HEK293 (cell line): Measurements from ENCODE around the gene RASSF9.

Experiments
- CTCF ChIA-PET: fragments of 350-600 bp; formaldehyde crosslinking; extraction: SDS; loops from one replicate; lab custom pipeline; 2021; ENCODE audit warnings: antibody characterized with exemption; lab: Yijun Ruan, JAX
- POLR2A ChIA-PET: fragments of 300-600 bp; formaldehyde crosslinking; extraction: SDS; loops from one replicate; lab custom pipeline; 2020; ENCODE audit warnings: antibody characterized with exemption, inconsistent platforms; lab: Yijun Ruan, JAX
- H3K27ac ChIP-seq: fragments of 200-500 bp; sonication (Bioruptor generic); 2 replicates; pipeline ENCODE4 v1.5.1; 2014; ENCODE audit warnings: low read depth, low read length, control low read depth, inconsistent platforms; ENCODE audit errors: extremely low read depth
- H3K36me3 ChIP-seq, 2 experiments: fragments of 200-500 bp in 1 of 2; sonication (Bioruptor generic) in 1 of 2; 1 replicate in 1 of 2; 2 replicates in 1 of 2; pipeline ENCODE4 v1.5.1; 2014 to 2017; ENCODE audit warnings: inconsistent platforms in 2 of 2, low read length in 2 of 2; ENCODE audit not compliant: control insufficient read depth in 2 of 2, insufficient read depth in 1 of 2
- H3K4me1 ChIP-seq: fragments of 200-500 bp; sonication (Bioruptor generic); 2 replicates; pipeline ENCODE4 v1.5.1; 2014; ENCODE audit warnings: mild to moderate bottlenecking, low read length, inconsistent platforms; ENCODE audit not compliant: control insufficient read depth, insufficient read depth
- H3K4me3 ChIP-seq: 2 replicates; pipeline ENCODE4 v1.5.1; 2011; ENCODE audit warnings: low read depth, mild to moderate bottlenecking, control low read depth, low read length, moderate library complexity
- H3K9me3 ChIP-seq: fragments of 200-500 bp; sonication (Bioruptor generic); 2 replicates; pipeline ENCODE4 v1.5.1; 2014; ENCODE audit warnings: low read depth, low read length, inconsistent platforms; ENCODE audit not compliant: control insufficient read depth, insufficient read depth
- GFI1B ChIP-seq: fragments of 450-650 bp; formaldehyde crosslinking; IDR thresholded peaks from 2 replicates; pipeline ENCODE4 v1.5.1; 2016; ENCODE audit warnings: missing biosample characterization, missing genetic modification characterization
- HOXA7 ChIP-seq: sonication (generic); formaldehyde crosslinking; IDR thresholded peaks from 2 replicates; pipeline ENCODE4 v1.8.1; 2022; ENCODE audit warnings: missing genetic modification reagents, borderline replicate concordance
- INSM2 ChIP-seq: fragments of 450-650 bp; formaldehyde crosslinking; IDR thresholded peaks from 2 replicates; pipeline ENCODE4 v1.5.1; 2016; ENCODE audit warnings: missing biosample characterization, missing genetic modification characterization
- PRDM1 ChIP-seq: fragments of 450-650 bp; formaldehyde crosslinking; IDR thresholded peaks from 2 replicates; pipeline ENCODE4; 2016; ENCODE audit warnings: missing biosample characterization, missing genetic modification characterization
- SCRT1 ChIP-seq: fragments of 450-650 bp; formaldehyde crosslinking; IDR thresholded peaks from 2 replicates; pipeline ENCODE4 v1.5.1; 2016; ENCODE audit warnings: missing biosample characterization, missing genetic modification characterization, borderline replicate concordance
- SCRT2 ChIP-seq: fragments of 450-650 bp; formaldehyde crosslinking; IDR thresholded peaks from 2 replicates; pipeline ENCODE4 v1.5.1; 2016; ENCODE audit warnings: missing biosample characterization, missing genetic modification characterization
- SP3 ChIP-seq: fragments of 450-650 bp; formaldehyde crosslinking; IDR thresholded peaks from 2 replicates; pipeline ENCODE4 v1.5.1; 2016; ENCODE audit warnings: missing biosample characterization, missing genetic modification characterization
- SP7 ChIP-seq: fragments of 450-650 bp; formaldehyde crosslinking; IDR thresholded peaks from 2 replicates; pipeline ENCODE4 v1.5.1; 2016; ENCODE audit warnings: missing biosample characterization, missing genetic modification characterization
- YY2 ChIP-seq: fragments of 450-650 bp; formaldehyde crosslinking; IDR thresholded peaks from 2 replicates; pipeline ENCODE4 v1.5.1; 2016; ENCODE audit warnings: missing biosample characterization, missing genetic modification characterization
- ZBTB26 ChIP-seq: fragments of 450-650 bp; formaldehyde crosslinking; optimal IDR thresholded peaks from 2 replicates; pipeline ENCODE3; 2016; ENCODE audit warnings: missing biosample characterization, mild to moderate bottlenecking, missing genetic modification characterization
- ZBTB7A ChIP-seq: fragments of 450-650 bp; formaldehyde crosslinking; IDR thresholded peaks from 2 replicates; pipeline ENCODE4 v1.5.1; 2016; ENCODE audit warnings: low read depth, missing biosample characterization, missing genetic modification characterization
- ZFP37 ChIP-seq: fragments of 450-650 bp; formaldehyde crosslinking; IDR thresholded peaks from 2 replicates; pipeline ENCODE4 v1.5.1; 2016; ENCODE audit warnings: missing biosample characterization, missing genetic modification characterization
- ZFP41 ChIP-seq: fragments of 450-650 bp; formaldehyde crosslinking; IDR thresholded peaks from 2 replicates; pipeline ENCODE4 v1.5.1; 2016; ENCODE audit warnings: missing biosample characterization, missing genetic modification characterization, borderline replicate concordance
- ZIC2 ChIP-seq: fragments of 450-650 bp; formaldehyde crosslinking; IDR thresholded peaks from 2 replicates; pipeline ENCODE4 v1.5.1; 2016; ENCODE audit warnings: missing biosample characterization, missing genetic modification characterization
- ZNF121 ChIP-seq: fragments of 450-650 bp; formaldehyde crosslinking; IDR thresholded peaks from 2 replicates; pipeline ENCODE4 v1.5.1; 2016; ENCODE audit warnings: missing biosample characterization, missing genetic modification characterization
- ZNF133 ChIP-seq: fragments of 450-650 bp; formaldehyde crosslinking; IDR thresholded peaks from 2 replicates; pipeline ENCODE4 v1.5.1; 2016; ENCODE audit warnings: missing biosample characterization, missing genetic modification characterization
- ZNF148 ChIP-seq: fragments of 450-650 bp; formaldehyde crosslinking; IDR thresholded peaks from 2 replicates; pipeline ENCODE4 v1.5.0; 2017; ENCODE audit warnings: missing biosample characterization, missing genetic modification characterization, borderline replicate concordance
- ZNF184 ChIP-seq: fragments of 450-650 bp; IDR thresholded peaks from 2 replicates; pipeline ENCODE4 v1.5.1; 2018; ENCODE audit warnings: missing biosample characterization, mild to moderate bottlenecking, missing genetic modification characterization
- ZNF335 ChIP-seq: fragments of 450-650 bp; formaldehyde crosslinking; conservative IDR thresholded peaks from 2 replicates; pipeline ENCODE4 v1.5.1; 2016; ENCODE audit warnings: missing biosample characterization, missing genetic modification characterization
- ZNF354C ChIP-seq: fragments of 450-650 bp; formaldehyde crosslinking; IDR thresholded peaks from 2 replicates; pipeline ENCODE4 v1.5.1; 2016; ENCODE audit warnings: missing biosample characterization, missing genetic modification characterization, low read depth, borderline replicate concordance
- ZNF404 ChIP-seq: fragments of 450-650 bp; formaldehyde crosslinking; IDR thresholded peaks from 2 replicates; pipeline ENCODE4 v1.5.1; 2017; ENCODE audit warnings: missing biosample characterization, missing genetic modification characterization
- ZNF433 ChIP-seq: fragments of 450-650 bp; formaldehyde crosslinking; IDR thresholded peaks from 2 replicates; pipeline ENCODE4 v1.5.1; 2016; ENCODE audit warnings: missing biosample characterization, missing genetic modification characterization, low read depth
- ZNF473 ChIP-seq: fragments of 450-650 bp; formaldehyde crosslinking; IDR thresholded peaks from 2 replicates; pipeline ENCODE4 v1.5.1; 2017; ENCODE audit warnings: missing biosample characterization, missing genetic modification characterization
- ZNF510 ChIP-seq: fragments of 450-650 bp; formaldehyde crosslinking; IDR thresholded peaks from 2 replicates; pipeline ENCODE4 v1.5.1; 2018; ENCODE audit warnings: mild to moderate bottlenecking, missing genetic modification characterization, missing biosample characterization; ENCODE audit not compliant: insufficient replicate concordance
- ZNF521 ChIP-seq: fragments of 450-650 bp; formaldehyde crosslinking; IDR thresholded peaks from 2 replicates; pipeline ENCODE4 v1.5.1; 2017; ENCODE audit warnings: missing biosample characterization, mild to moderate bottlenecking, missing genetic modification characterization
- ZNF555 ChIP-seq: fragments of 450-650 bp; formaldehyde crosslinking; conservative IDR thresholded peaks from 2 replicates; pipeline ENCODE4 v1.5.1; 2017; ENCODE audit warnings: missing biosample characterization, mild to moderate bottlenecking, missing genetic modification characterization, inconsistent platforms
- ZNF610 ChIP-seq: fragments of 450-650 bp; formaldehyde crosslinking; IDR thresholded peaks from 2 replicates; pipeline ENCODE4 v1.5.1; 2016; ENCODE audit warnings: missing biosample characterization, missing genetic modification characterization, borderline replicate concordance
- ZNF621 ChIP-seq: fragments of 450-650 bp; formaldehyde crosslinking; IDR thresholded peaks from 2 replicates; pipeline ENCODE4 v1.5.1; 2017; ENCODE audit warnings: missing biosample characterization, missing genetic modification characterization
- ZNF645 ChIP-seq: fragments of 450-650 bp; formaldehyde crosslinking; IDR thresholded peaks from 2 replicates; pipeline ENCODE4; 2016; ENCODE audit warnings: missing biosample characterization, missing genetic modification characterization
- ZNF677 ChIP-seq: fragments of 450-650 bp; IDR thresholded peaks from 2 replicates; pipeline ENCODE4 v1.5.0; 2018; ENCODE audit warnings: missing biosample characterization, mild to moderate bottlenecking, missing genetic modification characterization, moderate library complexity
- ZNF76 ChIP-seq: fragments of 450-650 bp; formaldehyde crosslinking; IDR thresholded peaks from 2 replicates; pipeline ENCODE4; 2016; ENCODE audit warnings: low read depth, missing biosample characterization, missing genetic modification characterization, borderline replicate concordance
- ZNF791 ChIP-seq: fragments of 450-650 bp; formaldehyde crosslinking; IDR thresholded peaks from 2 replicates; pipeline ENCODE4 v1.5.1; 2016; ENCODE audit warnings: missing biosample characterization, missing genetic modification characterization
- ZNF792 ChIP-seq: fragments of 450-650 bp; formaldehyde crosslinking; IDR thresholded peaks from 2 replicates; pipeline ENCODE4 v1.5.1; 2016; ENCODE audit warnings: missing biosample characterization, missing genetic modification characterization

RASSF9 gene

GRCh38 chr12:85798122-85798521, 38.1 kb downstream of the RASSF9 start:
- H3K27ac ChIP-seq = no peak overlapping the region
- peaks cover 4% of the 10 kb centered on the region for H3K4me1 ChIP-seq
- TF ChIP-seq PRDM1 (tag by site-specific recombination) = no peak
- TF ChIP-seq SP3 (tag by site-specific recombination) = no peak
- TF ChIP-seq ZNF404 (tag by site-specific recombination) = no peak
- no peak for TF ChIP-seq ZBTB7A
- TF ChIP-seq ZNF521 (tag by site-specific recombination) = no peak
- TF ChIP-seq ZNF510 (tag by site-specific recombination) = no peak
- no peak for TF ChIP-seq ZNF354C
- TF ChIP-seq ZFP41 (tag by site-specific recombination) = no peak
- TF ChIP-seq ZBTB26 (tag by site-specific recombination) = no peak
- no peak for TF ChIP-seq ZNF473 (tag by site-specific recombination)
- no peak for TF ChIP-seq ZNF610 (tag by site-specific recombination)
- TF ChIP-seq YY2 = no peak
- no peak for TF ChIP-seq ZNF148 (tag by site-specific recombination)
- TF ChIP-seq GFI1B (tag by site-specific recombination) = no peak
- TF ChIP-seq ZNF791 = no peak
- TF ChIP-seq ZNF184 (tag by site-specific recombination) = no peak
- no peak for TF ChIP-seq ZNF335 (tag by site-specific recombination)
- no peak for TF ChIP-seq SCRT2 (tag by site-specific recombination)
- TF ChIP-seq ZNF133 = no peak
- no peak for TF ChIP-seq ZNF121 (tag by site-specific recombination)
- TF ChIP-seq, all 188 proteins: peak for 0
- Histone ChIP-seq H3K4me3 (no peak overlapping the region), H3K9me3 (no peaks in the 10 kb centered on the region), H3K36me3 (no peaks in the 10 kb centered on the region)
- POLR2A ChIA-PET = no interaction called here
- CTCF ChIA-PET = no interaction called here

GRCh38 chr12:85796001-85796400, 40.2 kb downstream of the RASSF9 start:
- ChIA-PET CTCF (interaction anchor here (4.2 kb wide), 1 partner anchor 71 kb away, joined by 11 read pairs; no protein-coding TSS in a partner anchor), POLR2A (no interaction called here)
- peaks cover 4% of the 10 kb centered on the region; the same call in 1 of the 2 replicates for H3K4me1 ChIP-seq
- H3K9me3 ChIP-seq = no peaks in the 10 kb centered on the region
- no peak overlapping the region for H3K27ac ChIP-seq
- no peaks in the 10 kb centered on the region for H3K36me3 ChIP-seq
- no peak overlapping the region for H3K4me3 ChIP-seq
- no peak for TF ChIP-seq ZIC2 (tag by site-specific recombination)
- no peak for TF ChIP-seq ZNF792 (tag by site-specific recombination)
- TF ChIP-seq ZNF76 (tag by site-specific recombination) = no peak
- TF ChIP-seq ZFP37 (tag by site-specific recombination) = no peak
- TF ChIP-seq ZNF473 (tag by site-specific recombination) = no peak
- no peak for TF ChIP-seq ZNF677 (tag by site-specific recombination)
- no peak for TF ChIP-seq ZNF645 (tag by site-specific recombination)
- no peak for TF ChIP-seq ZNF184 (tag by site-specific recombination)
- TF ChIP-seq ZNF433 (tag by site-specific recombination) = no peak
- TF ChIP-seq SCRT1 (tag by site-specific recombination) = no peak
- no peak for TF ChIP-seq ZNF621 (tag by site-specific recombination)
- no peak for TF ChIP-seq SP7
- no peak for TF ChIP-seq HOXA7 (CRISPR knock-in tag)
- no peak for TF ChIP-seq ZNF555 (tag by site-specific recombination)
- TF ChIP-seq INSM2 = no peak
